Measurements from ENCODE around the gene SEL1L2. TPM values are rescaled to one million over a fixed set of nuclear protein-coding genes. Genes with fewer than 3 reads are reported as not detected.

The SEL1L2 gene
- total and polyA plus RNA-seq, 7 experiments from 2014 or later: not detected

GRCh38 chr20:13858871-13859270 is 131.5 kb downstream of the SEL1L2 start:
- ChIA-PET POLR2A (no interaction called here), CTCF (no interaction called here)
- DNase-seq (no peak), ATAC-seq (no peak)
- Histone ChIP-seq H3K27me3 (ENCODE audit: control insufficient read depth in 2 of 2, insufficient read depth in 2 of 2, low read length in 2 of 2) (no peaks in the 10 kb centered on the region), H3K9me3 (ENCODE audit: control insufficient read depth in 2 of 3, low read length in 3 of 3) (no peaks in the 10 kb centered on the region), H3K36me3 (ENCODE audit: control insufficient read depth in 2 of 3, insufficient read depth in 3 of 3, low read length in 3 of 3) (no peaks in the 10 kb centered on the region), H3K4me1 (ENCODE audit: control insufficient read depth in 2 of 2, insufficient read depth in 2 of 2, low read length in 2 of 2) (no peaks in the 10 kb centered on the region), H3K27ac (ENCODE audit: low read depth, low read length) (no peak overlapping the region), H3K4me3 (ENCODE audit: low read length) (no peak overlapping the region)
- peaks cover 0 to 1% (median 0%) of the 10 kb centered on the region in 7 donors for H3K4me1 Mint-ChIP-seq
- peaks cover 0 to 3% (median 0%) of the 10 kb centered on the region in 5 donors for H3K36me3 Mint-ChIP-seq
- intact Hi-C loops (cut with micrococcal nuclease): no loop called here
- H3K27me3 Mint-ChIP-seq: peaks cover 0 to 27% (median 15%) of the 10 kb centered on the region in 5 donors
- H3K9me3 Mint-ChIP-seq: peaks cover 0 to 11% (median 0%) of the 10 kb centered on the region in 11 donors
- H3K4me3 Mint-ChIP-seq: no peak overlapping the region
- H3K27ac Mint-ChIP-seq: no peak overlapping the region

- Mint-ChIP-seq H3K36me3 (peaks cover 0 to 3% (median 0%) of the 10 kb centered on the region in 5 donors), H3K27me3 (peaks cover 0 to 27% (median 15%) of the 10 kb centered on the region in 5 donors), H3K9me3 (peaks cover 0 to 11% (median 0%) of the 10 kb centered on the region in 11 donors), H3K4me3 (no peak overlapping the region), H3K27ac (no peak overlapping the region), H3K4me1 (peaks cover 0 to 1% (median 0%) of the 10 kb centered on the region in 7 donors)
- no peaks in the 10 kb centered on the region for H3K9me3 ChIP-seq (ENCODE audit: control insufficient read depth in 2 of 3, low read length in 3 of 3)
- ChIA-PET CTCF (no interaction called here), POLR2A (no interaction called here)
- H3K36me3 ChIP-seq (ENCODE audit: control insufficient read depth in 2 of 3, insufficient read depth in 3 of 3, low read length in 3 of 3): no peaks in the 10 kb centered on the region
- intact Hi-C loops (cut with micrococcal nuclease): no loop called here
- H3K27ac ChIP-seq (ENCODE audit: low read depth, low read length): no peak overlapping the region
- H3K27me3 ChIP-seq (ENCODE audit: control insufficient read depth in 2 of 2, insufficient read depth in 2 of 2, low read length in 2 of 2): no peaks in the 10 kb centered on the region
- no peaks in the 10 kb centered on the region for H3K4me1 ChIP-seq (ENCODE audit: control insufficient read depth in 2 of 2, insufficient read depth in 2 of 2, low read length in 2 of 2)
- H3K4me3 ChIP-seq (ENCODE audit: low read length): no peak overlapping the region
- ATAC-seq (no peak), DNase-seq (no peak)
These were observed 132.0 kb downstream of the SEL1L2 start for GRCh38 chr20:13858439-13858838.

- Mint-ChIP-seq H3K4me3 (no peak overlapping the region), H3K4me1 (peaks cover 0 to 1% (median 0%) of the 10 kb centered on the region in 7 donors), H3K9me3 (peaks cover 0 to 11% (median 0%) of the 10 kb centered on the region in 11 donors), H3K27me3 (peaks cover 0 to 27% (median 15%) of the 10 kb centered on the region in 5 donors), H3K36me3 (peaks cover 0 to 3% (median 0%) of the 10 kb centered on the region in 5 donors), H3K27ac (no peak overlapping the region)
- no peaks in the 10 kb centered on the region for H3K36me3 ChIP-seq (ENCODE audit: control insufficient read depth in 2 of 3, insufficient read depth in 3 of 3, low read length in 3 of 3)
- ChIA-PET POLR2A (no interaction called here), CTCF (no interaction called here)
- intact Hi-C loops (cut with micrococcal nuclease): no loop called here
- no peaks in the 10 kb centered on the region for H3K9me3 ChIP-seq (ENCODE audit: control insufficient read depth in 2 of 3, low read length in 3 of 3)
- no peak overlapping the region for H3K4me3 ChIP-seq (ENCODE audit: low read length)
- H3K27ac ChIP-seq (ENCODE audit: low read depth, low read length): no peak overlapping the region
- no peaks in the 10 kb centered on the region for H3K4me1 ChIP-seq (ENCODE audit: control insufficient read depth in 2 of 2, insufficient read depth in 2 of 2, low read length in 2 of 2)
- ATAC-seq (no peak), DNase-seq (no peak)
- H3K27me3 ChIP-seq (ENCODE audit: control insufficient read depth in 2 of 2, insufficient read depth in 2 of 2, low read length in 2 of 2): no peaks in the 10 kb centered on the region
These were observed 132.5 kb downstream of the SEL1L2 start for GRCh38 chr20:13857961-13858360.

- Histone ChIP-seq H3K9me3 (ENCODE audit: control insufficient read depth in 2 of 3, low read length in 3 of 3) (no peaks in the 10 kb centered on the region), H3K27ac (ENCODE audit: low read depth, low read length) (no peak overlapping the region), H3K4me1 (ENCODE audit: control insufficient read depth in 2 of 2, insufficient read depth in 2 of 2, low read length in 2 of 2) (no peaks in the 10 kb centered on the region), H3K36me3 (ENCODE audit: control insufficient read depth in 2 of 3, insufficient read depth in 3 of 3, low read length in 3 of 3) (no peaks in the 10 kb centered on the region), H3K4me3 (ENCODE audit: low read length) (no peak overlapping the region), H3K27me3 (ENCODE audit: control insufficient read depth in 2 of 2, insufficient read depth in 2 of 2, low read length in 2 of 2) (no peaks in the 10 kb centered on the region)
- H3K4me1 Mint-ChIP-seq: peaks cover 0 to 1% (median 0%) of the 10 kb centered on the region in 7 donors
- ChIA-PET POLR2A (no interaction called here), CTCF (no interaction called here)
- DNase-seq: no peak
- peaks cover 0 to 11% (median 0%) of the 10 kb centered on the region in 11 donors for H3K9me3 Mint-ChIP-seq
- no peak overlapping the region for H3K4me3 Mint-ChIP-seq
- no peak for ATAC-seq
- peaks cover 4 to 27% (median 18%) of the 10 kb centered on the region in 5 donors for H3K27me3 Mint-ChIP-seq
- intact Hi-C loops (cut with micrococcal nuclease): no loop called here
- peaks cover 0 to 3% (median 0%) of the 10 kb centered on the region in 5 donors for H3K36me3 Mint-ChIP-seq
- no peak overlapping the region for H3K27ac Mint-ChIP-seq
These were observed 133.1 kb downstream of the SEL1L2 start for GRCh38 chr20:13857304-13857703.

- no peaks in the 10 kb centered on the region for H3K27me3 ChIP-seq (ENCODE audit: control insufficient read depth in 2 of 2, insufficient read depth in 2 of 2, low read length in 2 of 2)
- Mint-ChIP-seq H3K4me1 (peaks cover 0 to 1% (median 0%) of the 10 kb centered on the region in 7 donors), H3K27ac (no peak overlapping the region), H3K9me3 (peaks cover 0 to 11% (median 0%) of the 10 kb centered on the region in 11 donors), H3K36me3 (no peaks in the 10 kb centered on the region), H3K4me3 (no peak overlapping the region), H3K27me3 (peaks cover 8 to 20% (median 13%) of the 10 kb centered on the region in 5 donors)
- H3K9me3 ChIP-seq (ENCODE audit: control insufficient read depth in 2 of 3, low read length in 3 of 3): no peaks in the 10 kb centered on the region
- no peaks in the 10 kb centered on the region for H3K4me1 ChIP-seq (ENCODE audit: control insufficient read depth in 2 of 2, insufficient read depth in 2 of 2, low read length in 2 of 2)
- H3K27ac ChIP-seq (ENCODE audit: low read depth, low read length): no peak overlapping the region
- H3K4me3 ChIP-seq (ENCODE audit: low read length): no peak overlapping the region
- intact Hi-C loops (cut with micrococcal nuclease): no loop called here
- DNase-seq (no peak), ATAC-seq (no peak)
- no peaks in the 10 kb centered on the region for H3K36me3 ChIP-seq (ENCODE audit: control insufficient read depth in 2 of 3, insufficient read depth in 3 of 3, low read length in 3 of 3)
- ChIA-PET CTCF (no interaction called here), POLR2A (no interaction called here)
These were observed 134.1 kb downstream of the SEL1L2 start for GRCh38 chr20:13856354-13856753.

- H3K36me3 Mint-ChIP-seq: no peaks in the 10 kb centered on the region
- H3K4me3 ChIP-seq (ENCODE audit: low read length): no peak overlapping the region
- no peaks in the 10 kb centered on the region for H3K4me1 ChIP-seq (ENCODE audit: control insufficient read depth in 2 of 2, insufficient read depth in 2 of 2, low read length in 2 of 2)
- H3K27me3 Mint-ChIP-seq: peaks cover 8 to 15% (median 13%) of the 10 kb centered on the region in 5 donors
- ATAC-seq (no peak), DNase-seq (no peak)
- no peak overlapping the region for H3K27ac Mint-ChIP-seq
- peaks cover 0 to 1% (median 0%) of the 10 kb centered on the region in 7 donors for H3K4me1 Mint-ChIP-seq
- intact Hi-C loops (cut with micrococcal nuclease): no loop called here
- no peaks in the 10 kb centered on the region for H3K9me3 ChIP-seq (ENCODE audit: control insufficient read depth in 2 of 3, low read length in 3 of 3)
- no peak overlapping the region for H3K27ac ChIP-seq (ENCODE audit: low read depth, low read length)
- no peak overlapping the region for H3K4me3 Mint-ChIP-seq
- H3K9me3 Mint-ChIP-seq: peaks cover 0 to 6% (median 0%) of the 10 kb centered on the region in 11 donors
- POLR2A ChIA-PET: no interaction called here
- CTCF ChIA-PET: no interaction called here
- no peaks in the 10 kb centered on the region for H3K27me3 ChIP-seq (ENCODE audit: control insufficient read depth in 2 of 2, insufficient read depth in 2 of 2, low read length in 2 of 2)
- H3K36me3 ChIP-seq (ENCODE audit: control insufficient read depth in 2 of 3, insufficient read depth in 3 of 3, low read length in 3 of 3): no peaks in the 10 kb centered on the region
These were observed 134.8 kb downstream of the SEL1L2 start for GRCh38 chr20:13855613-13856012.

- intact Hi-C loops (cut with micrococcal nuclease): no loop called here
- peaks cover 0 to 3% (median 0%) of the 10 kb centered on the region in 7 donors for H3K4me1 Mint-ChIP-seq
- no peaks in the 10 kb centered on the region for H3K36me3 Mint-ChIP-seq
- no peak overlapping the region for H3K4me3 Mint-ChIP-seq
- H3K4me3 ChIP-seq (ENCODE audit: low read length): no peak overlapping the region
- no peaks in the 10 kb centered on the region for H3K27me3 ChIP-seq (ENCODE audit: control insufficient read depth in 2 of 2, insufficient read depth in 2 of 2, low read length in 2 of 2)
- no peak for DNase-seq
- H3K4me1 ChIP-seq (ENCODE audit: control insufficient read depth in 2 of 2, insufficient read depth in 2 of 2, low read length in 2 of 2): no peaks in the 10 kb centered on the region
- no peaks in the 10 kb centered on the region for H3K36me3 ChIP-seq (ENCODE audit: control insufficient read depth in 2 of 3, insufficient read depth in 3 of 3, low read length in 3 of 3)
- no peak overlapping the region for H3K27ac ChIP-seq (ENCODE audit: low read depth, low read length)
- H3K27me3 Mint-ChIP-seq: peaks cover 4 to 14% (median 8%) of the 10 kb centered on the region in 5 donors
- ChIA-PET CTCF (interaction anchor here (0.7 kb wide), 1 partner anchor 48 kb away, joined by 3 read pairs; no protein-coding TSS in a partner anchor), POLR2A (no interaction called here)
- H3K9me3 Mint-ChIP-seq: peaks cover 0 to 2% (median 0%) of the 10 kb centered on the region in 11 donors
- H3K27ac Mint-ChIP-seq: no peak overlapping the region
- H3K9me3 ChIP-seq (ENCODE audit: control insufficient read depth in 2 of 3, low read length in 3 of 3): no peaks in the 10 kb centered on the region
- ATAC-seq: no peak
These were observed 138.1 kb downstream of the SEL1L2 start for GRCh38 chr20:13852306-13852705.

Data from naive thymus-derived CD4-positive, alpha-beta T cell (primary cell).